ENCODE results near the gene BCOR.

BCOR gene

DNA sequence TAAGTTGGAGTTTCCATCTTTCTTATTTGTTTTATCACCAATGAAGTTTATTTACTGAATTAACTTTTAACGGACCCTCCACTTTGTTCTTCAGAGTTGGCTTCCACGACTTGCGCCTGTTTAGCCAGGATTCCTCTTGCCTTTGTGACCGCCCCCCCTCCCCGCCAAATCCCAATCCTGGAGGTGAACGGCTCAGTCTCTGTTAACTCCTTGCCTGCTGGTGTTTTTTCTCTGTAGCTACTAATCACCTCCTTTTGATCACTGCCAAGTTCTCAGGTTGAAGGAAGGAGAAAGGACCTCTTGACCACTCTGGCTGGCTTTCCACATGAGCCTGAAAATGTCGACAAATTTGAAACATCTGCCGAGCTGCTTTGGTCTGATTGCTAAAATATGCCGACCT is 46.8 kb upstream of the BCOR start:
- no peak for DNase-seq (ENCODE audit: low read depth)
- H3K4me3 ChIP-seq (ENCODE audit: low read depth, low read length): no peak overlapping the region
- in situ Hi-C loops (cut with HindIII; ENCODE audit: low sequenced_read_pairs): no loop called here
- TF ChIP-seq, protein P1, sequence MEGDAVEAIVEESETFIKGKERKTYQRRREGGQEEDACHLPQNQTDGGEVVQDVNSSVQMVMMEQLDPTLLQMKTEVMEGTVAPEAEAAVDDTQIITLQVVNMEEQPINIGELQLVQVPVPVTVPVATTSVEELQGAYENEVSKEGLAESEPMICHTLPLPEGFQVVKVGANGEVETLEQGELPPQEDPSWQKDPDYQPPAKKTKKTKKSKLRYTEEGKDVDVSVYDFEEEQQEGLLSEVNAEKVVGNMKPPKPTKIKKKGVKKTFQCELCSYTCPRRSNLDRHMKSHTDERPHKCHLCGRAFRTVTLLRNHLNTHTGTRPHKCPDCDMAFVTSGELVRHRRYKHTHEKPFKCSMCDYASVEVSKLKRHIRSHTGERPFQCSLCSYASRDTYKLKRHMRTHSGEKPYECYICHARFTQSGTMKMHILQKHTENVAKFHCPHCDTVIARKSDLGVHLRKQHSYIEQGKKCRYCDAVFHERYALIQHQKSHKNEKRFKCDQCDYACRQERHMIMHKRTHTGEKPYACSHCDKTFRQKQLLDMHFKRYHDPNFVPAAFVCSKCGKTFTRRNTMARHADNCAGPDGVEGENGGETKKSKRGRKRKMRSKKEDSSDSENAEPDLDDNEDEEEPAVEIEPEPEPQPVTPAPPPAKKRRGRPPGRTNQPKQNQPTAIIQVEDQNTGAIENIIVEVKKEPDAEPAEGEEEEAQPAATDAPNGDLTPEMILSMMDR (IDR thresholded peaks at IDR 0.05; ENCODE audit: low read depth, low read length, missing control alignments): no peak

DNA sequence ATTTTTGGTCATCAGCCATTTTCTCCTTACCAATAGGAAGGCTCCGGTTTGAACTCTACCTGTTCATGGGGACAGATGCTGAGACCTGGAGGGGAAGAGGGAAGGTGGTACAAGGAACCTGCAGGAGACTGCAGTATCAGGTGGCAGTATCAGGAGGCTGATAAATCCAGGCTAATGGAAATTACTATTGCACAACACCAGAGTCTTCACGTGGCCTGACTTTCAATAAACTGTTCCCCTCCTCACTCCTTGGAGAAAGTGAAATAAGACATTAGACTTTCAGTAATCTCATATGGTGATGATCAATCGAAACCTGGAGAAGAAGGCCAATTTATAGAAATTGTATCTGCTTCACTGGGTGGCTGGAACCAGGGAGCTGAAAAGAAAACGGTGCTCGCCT is 46.2 kb upstream of the BCOR start:
- no peak for DNase-seq (ENCODE audit: low read depth)
- in situ Hi-C loops (cut with HindIII; ENCODE audit: low sequenced_read_pairs): no loop called here
- TF ChIP-seq, protein P1 (IDR thresholded peaks at IDR 0.05; ENCODE audit: low read depth, low read length, missing control alignments): no peak
- no peak overlapping the region for H3K4me3 ChIP-seq (ENCODE audit: low read depth, low read length)

DNA sequence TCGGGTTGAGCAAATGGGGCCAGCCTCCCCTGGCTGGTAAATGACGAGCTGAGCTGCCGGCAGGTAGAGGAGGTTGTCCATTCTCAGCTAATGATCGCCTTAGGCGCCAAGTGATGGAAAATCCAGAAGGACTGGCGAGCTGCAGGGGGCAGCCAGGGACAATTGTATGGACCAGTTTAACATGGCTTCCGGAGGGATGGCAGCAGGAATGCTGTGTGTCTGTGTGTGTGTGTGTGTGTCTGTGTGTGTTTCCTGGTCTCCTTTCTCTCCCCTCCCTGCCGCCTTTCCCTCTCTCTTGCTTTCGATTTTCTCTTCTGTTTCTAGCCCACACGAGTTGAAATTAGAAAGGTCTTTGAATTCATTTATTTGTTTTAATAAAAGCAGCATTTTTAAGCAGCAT is 45.2 kb upstream of the BCOR start:
- no peak for DNase-seq (ENCODE audit: low read depth)
- TF ChIP-seq, protein P1 (IDR thresholded peaks at IDR 0.05; ENCODE audit: low read depth, low read length, missing control alignments): no peak
- H3K4me3 ChIP-seq (ENCODE audit: low read depth, low read length): no peak overlapping the region
- in situ Hi-C loops (cut with HindIII; ENCODE audit: low sequenced_read_pairs): no loop called here

DNA sequence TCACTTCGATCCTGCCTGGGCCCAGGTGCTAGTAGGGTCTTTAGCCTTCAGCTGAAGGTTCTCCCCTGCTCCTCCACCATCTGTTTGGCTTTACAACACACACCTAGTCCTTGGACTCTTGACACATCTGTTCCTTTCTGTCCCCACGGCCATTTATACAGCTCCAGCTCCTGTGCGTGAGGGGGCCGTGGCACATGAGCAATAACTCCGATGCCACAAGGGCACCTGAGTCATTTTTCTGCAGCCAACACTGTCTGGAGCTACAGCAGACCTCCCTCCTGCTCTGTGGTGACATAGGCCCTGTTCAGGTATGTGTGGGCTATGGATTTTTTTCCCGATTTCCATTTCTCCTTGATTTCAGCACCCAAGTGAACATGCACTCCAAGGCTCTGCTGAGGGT is 44.7 kb upstream of the BCOR start:
- DNase-seq (ENCODE audit: low read depth): no peak
- TF ChIP-seq, protein P1 (IDR thresholded peaks at IDR 0.05; ENCODE audit: low read depth, low read length, missing control alignments): no peak
- in situ Hi-C loops (cut with HindIII; ENCODE audit: low sequenced_read_pairs): no loop called here
- no peak overlapping the region for H3K4me3 ChIP-seq (ENCODE audit: low read depth, low read length)

DNA sequence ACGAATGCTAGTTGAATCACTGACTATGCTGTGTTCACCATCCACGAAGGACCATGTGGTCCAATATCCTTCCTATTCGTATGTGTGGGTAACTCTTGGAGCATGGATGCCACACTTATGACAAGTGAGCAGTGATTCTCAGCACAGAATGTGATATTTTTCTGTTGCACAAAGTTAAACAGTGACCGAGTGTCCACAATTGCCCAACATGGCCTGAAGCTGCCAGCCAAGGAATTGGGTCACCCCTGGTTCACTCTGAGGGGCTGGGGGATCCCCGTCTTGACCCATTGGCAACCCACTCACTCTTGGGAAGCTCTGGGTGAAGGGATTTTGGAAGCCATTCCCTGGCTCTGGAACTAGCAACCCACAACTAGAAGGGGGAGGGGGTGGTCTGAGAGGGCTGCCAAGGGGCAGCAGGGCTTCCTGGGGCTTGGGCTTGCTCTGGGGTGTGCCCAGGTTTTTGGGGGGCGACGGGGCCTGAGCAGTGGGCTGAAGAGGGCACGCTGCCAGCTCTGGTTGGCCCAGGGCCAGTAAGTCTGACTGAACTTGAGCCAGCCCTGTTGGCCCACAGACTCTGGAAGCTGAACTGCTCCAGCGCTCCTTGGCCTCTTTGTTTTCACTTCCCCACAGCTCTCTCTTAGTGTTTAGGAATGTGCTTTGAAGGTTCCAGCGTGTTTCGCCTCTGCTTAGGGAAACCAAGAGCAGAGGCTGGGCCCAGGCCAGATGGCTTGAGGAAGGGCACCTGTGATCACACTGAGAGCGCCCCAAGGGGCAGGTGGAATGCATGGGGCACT is 43.1 kb upstream of the BCOR start:
- in situ Hi-C loops (cut with HindIII; ENCODE audit: low sequenced_read_pairs): no loop called here
- no peak overlapping the region for H3K4me3 ChIP-seq (ENCODE audit: low read depth, low read length)

DNA sequence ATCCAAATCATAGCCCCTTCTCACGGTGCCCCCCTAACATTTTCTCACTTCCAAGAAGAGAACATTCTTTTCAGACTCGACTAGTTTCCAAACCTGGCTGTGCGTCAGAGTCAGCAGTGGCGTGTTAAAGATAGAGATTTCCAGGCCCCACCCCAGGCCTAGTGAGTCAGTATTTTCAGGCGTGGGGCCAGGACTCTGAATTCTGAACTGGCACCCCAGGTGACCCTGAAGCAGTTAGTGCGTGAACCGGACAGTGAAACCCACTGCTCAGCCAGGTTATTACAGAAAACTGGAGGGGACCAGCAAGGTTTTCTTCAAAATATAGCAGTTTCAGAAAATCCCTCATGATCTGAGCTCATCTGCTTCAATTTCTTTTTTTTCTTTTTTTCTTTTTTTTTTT is 35.0 kb upstream of the BCOR start:
- peak; percentile 63 for DNase-seq (ENCODE audit: low read depth)
- TF ChIP-seq, protein P1 (IDR thresholded peaks at IDR 0.05; ENCODE audit: low read depth, low read length, missing control alignments): no peak
- in situ Hi-C loops (cut with HindIII; ENCODE audit: low sequenced_read_pairs): no loop called here
- H3K4me3 ChIP-seq (ENCODE audit: low read depth, low read length): no peak overlapping the region

More for the DNA sequence above, 43.1 kb upstream of the BCOR start:
- peak; percentile 42 for DNase-seq (ENCODE audit: low read depth)
- TF ChIP-seq, protein P1 (IDR thresholded peaks at IDR 0.05; ENCODE audit: low read depth, low read length, missing control alignments): no peak
